ENCODE measurements around the gene COCH.

- TF ChIP-seq POLR2A (IDR thresholded peaks at IDR 0.05; ENCODE audit: low read length) = no peak
- no peak for TF ChIP-seq GATA1 (IDR thresholded peaks at IDR 0.05; ENCODE audit: low read depth, low read length)
These were observed 36.0 kb upstream of the COCH start for GRCh38 chr14:30838351-30838750.

Measured in erythroblast (primary cell).